Measurements from ENCODE around the gene BBS4.
"Not testable (repeated sequence)": the region's sequence is repeated elsewhere in the genome, so short reads cannot be mapped to it uniquely, and the experiment has no call there.

DNA sequence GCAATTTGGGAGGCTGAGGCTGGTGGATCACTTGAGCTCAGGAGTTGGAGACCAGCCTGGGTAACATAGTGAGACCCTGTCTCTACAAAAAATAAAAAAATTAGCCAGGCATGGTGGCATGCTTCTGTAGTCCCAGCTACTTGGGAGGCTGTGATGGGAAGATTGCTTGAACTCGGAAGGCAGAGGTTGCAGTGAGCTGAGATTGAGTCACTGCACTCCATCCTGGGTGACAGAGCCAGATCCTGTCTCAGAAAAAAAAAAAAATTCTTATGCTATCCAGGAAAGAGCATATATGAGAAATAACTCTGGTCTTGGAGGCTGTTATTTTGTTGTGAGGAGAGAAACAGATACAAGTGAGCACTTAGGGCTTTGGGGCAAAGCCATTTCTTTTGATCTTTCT is 42.2 kb downstream of the BBS4 start:
- TF ChIP-seq, protein P1, sequence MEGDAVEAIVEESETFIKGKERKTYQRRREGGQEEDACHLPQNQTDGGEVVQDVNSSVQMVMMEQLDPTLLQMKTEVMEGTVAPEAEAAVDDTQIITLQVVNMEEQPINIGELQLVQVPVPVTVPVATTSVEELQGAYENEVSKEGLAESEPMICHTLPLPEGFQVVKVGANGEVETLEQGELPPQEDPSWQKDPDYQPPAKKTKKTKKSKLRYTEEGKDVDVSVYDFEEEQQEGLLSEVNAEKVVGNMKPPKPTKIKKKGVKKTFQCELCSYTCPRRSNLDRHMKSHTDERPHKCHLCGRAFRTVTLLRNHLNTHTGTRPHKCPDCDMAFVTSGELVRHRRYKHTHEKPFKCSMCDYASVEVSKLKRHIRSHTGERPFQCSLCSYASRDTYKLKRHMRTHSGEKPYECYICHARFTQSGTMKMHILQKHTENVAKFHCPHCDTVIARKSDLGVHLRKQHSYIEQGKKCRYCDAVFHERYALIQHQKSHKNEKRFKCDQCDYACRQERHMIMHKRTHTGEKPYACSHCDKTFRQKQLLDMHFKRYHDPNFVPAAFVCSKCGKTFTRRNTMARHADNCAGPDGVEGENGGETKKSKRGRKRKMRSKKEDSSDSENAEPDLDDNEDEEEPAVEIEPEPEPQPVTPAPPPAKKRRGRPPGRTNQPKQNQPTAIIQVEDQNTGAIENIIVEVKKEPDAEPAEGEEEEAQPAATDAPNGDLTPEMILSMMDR (IDR thresholded peaks at IDR 0.05 in 8 of 11, conservative IDR thresholded peaks at IDR 0.05 in 3 of 11), result not testable (repeated sequence)
- TF ChIP-seq POLR2A (IDR thresholded peaks at IDR 0.05), result not testable (repeated sequence)
